ENCODE measurements around the gene KIF1A.

Gene KIF1A

GRCh38 chr2:240792629-240793312, 27.2 kb downstream of the KIF1A start:
- Histone ChIP-seq H3K27me3 (ENCODE audit: control insufficient read depth, insufficient read depth, low read length) (no peaks in the 10 kb centered on the region), H3K36me3 (ENCODE audit: control insufficient read depth, insufficient read depth, low read length) (peaks cover 68% of the 10 kb centered on the region), H3K4me1 (ENCODE audit: control insufficient read depth, insufficient read depth, low read length) (no peaks in the 10 kb centered on the region), H3K4me3 (ENCODE audit: low read depth, low read length) (no peak overlapping the region), H3K9me3 (ENCODE audit: control insufficient read depth, insufficient read depth, low read length) (no peaks in the 10 kb centered on the region), H3K9ac (ENCODE audit: low read depth, low read length) (peak overlapping the region; percentile 5)

- H3K27me3 ChIP-seq (ENCODE audit: control insufficient read depth, insufficient read depth, low read length): no peaks in the 10 kb centered on the region
- no peaks in the 10 kb centered on the region for H3K9me3 ChIP-seq (ENCODE audit: control insufficient read depth, insufficient read depth, low read length)
- H3K4me1 ChIP-seq (ENCODE audit: control insufficient read depth, insufficient read depth, low read length): no peaks in the 10 kb centered on the region
- peaks cover 68% of the 10 kb centered on the region for H3K36me3 ChIP-seq (ENCODE audit: control insufficient read depth, insufficient read depth, low read length)
- H3K9ac ChIP-seq (ENCODE audit: low read depth, low read length): peak overlapping the region; percentile 5
- no peak overlapping the region for H3K4me3 ChIP-seq (ENCODE audit: low read depth, low read length)
Observed at GRCh38 chr2:240791821-240792628, 28.0 kb downstream of the KIF1A start.

GRCh38 chr2:240791221-240791800, 28.7 kb downstream of the KIF1A start:
- Histone ChIP-seq H3K9ac (ENCODE audit: low read depth, low read length) (no peak overlapping the region), H3K27me3 (ENCODE audit: control insufficient read depth, insufficient read depth, low read length) (no peaks in the 10 kb centered on the region), H3K36me3 (ENCODE audit: control insufficient read depth, insufficient read depth, low read length) (peaks cover 73% of the 10 kb centered on the region)

GRCh38 chr2:240790370-240791220, 29.4 kb downstream of the KIF1A start:
- H3K27me3 ChIP-seq (ENCODE audit: control insufficient read depth, insufficient read depth, low read length): no peaks in the 10 kb centered on the region
- H3K9ac ChIP-seq (ENCODE audit: low read depth, low read length): no peak overlapping the region
- H3K4me3 ChIP-seq (ENCODE audit: low read depth, low read length): no peak overlapping the region
- no peaks in the 10 kb centered on the region for H3K9me3 ChIP-seq (ENCODE audit: control insufficient read depth, insufficient read depth, low read length)
- peaks cover 73% of the 10 kb centered on the region for H3K36me3 ChIP-seq (ENCODE audit: control insufficient read depth, insufficient read depth, low read length)
- H3K4me1 ChIP-seq (ENCODE audit: control insufficient read depth, insufficient read depth, low read length): no peaks in the 10 kb centered on the region

More at GRCh38 chr2:240791221-240791800, 28.7 kb downstream of the KIF1A start:
- Histone ChIP-seq H3K4me1 (ENCODE audit: control insufficient read depth, insufficient read depth, low read length) (no peaks in the 10 kb centered on the region), H3K9me3 (ENCODE audit: control insufficient read depth, insufficient read depth, low read length) (no peaks in the 10 kb centered on the region), H3K4me3 (ENCODE audit: low read depth, low read length) (no peak overlapping the region)

- Histone ChIP-seq H3K9me3 (ENCODE audit: control insufficient read depth, insufficient read depth, low read length) (no peaks in the 10 kb centered on the region), H3K36me3 (ENCODE audit: control insufficient read depth, insufficient read depth, low read length) (peaks cover 73% of the 10 kb centered on the region), H3K4me1 (ENCODE audit: control insufficient read depth, insufficient read depth, low read length) (no peaks in the 10 kb centered on the region), H3K27me3 (ENCODE audit: control insufficient read depth, insufficient read depth, low read length) (no peaks in the 10 kb centered on the region), H3K9ac (ENCODE audit: low read depth, low read length) (no peak overlapping the region), H3K4me3 (ENCODE audit: low read depth, low read length) (no peak overlapping the region)
Observed at GRCh38 chr2:240789501-240790369, 30.3 kb downstream of the KIF1A start.

GRCh38 chr2:240789051-240789453, 31.0 kb downstream of the KIF1A start:
- no peaks in the 10 kb centered on the region for H3K9me3 ChIP-seq (ENCODE audit: control insufficient read depth, insufficient read depth, low read length)
- no peak overlapping the region for H3K9ac ChIP-seq (ENCODE audit: low read depth, low read length)
- no peak overlapping the region for H3K4me3 ChIP-seq (ENCODE audit: low read depth, low read length)
- H3K4me1 ChIP-seq (ENCODE audit: control insufficient read depth, insufficient read depth, low read length): no peaks in the 10 kb centered on the region
- H3K27me3 ChIP-seq (ENCODE audit: control insufficient read depth, insufficient read depth, low read length): no peaks in the 10 kb centered on the region
- H3K36me3 ChIP-seq (ENCODE audit: control insufficient read depth, insufficient read depth, low read length): peaks cover 74% of the 10 kb centered on the region

- Histone ChIP-seq H3K4me1 (ENCODE audit: control insufficient read depth, insufficient read depth, low read length) (no peaks in the 10 kb centered on the region), H3K36me3 (ENCODE audit: control insufficient read depth, insufficient read depth, low read length) (peaks cover 74% of the 10 kb centered on the region), H3K9me3 (ENCODE audit: control insufficient read depth, insufficient read depth, low read length) (no peaks in the 10 kb centered on the region), H3K4me3 (ENCODE audit: low read depth, low read length) (no peak overlapping the region), H3K9ac (ENCODE audit: low read depth, low read length) (no peak overlapping the region), H3K27me3 (ENCODE audit: control insufficient read depth, insufficient read depth, low read length) (no peaks in the 10 kb centered on the region)
Observed at GRCh38 chr2:240788482-240788881, 31.5 kb downstream of the KIF1A start.

GRCh38 chr2:240787521-240788472, 32.2 kb downstream of the KIF1A start:
- Histone ChIP-seq H3K27me3 (ENCODE audit: control insufficient read depth, insufficient read depth, low read length) (no peaks in the 10 kb centered on the region), H3K4me1 (ENCODE audit: control insufficient read depth, insufficient read depth, low read length) (no peaks in the 10 kb centered on the region), H3K36me3 (ENCODE audit: control insufficient read depth, insufficient read depth, low read length) (peaks cover 72% of the 10 kb centered on the region), H3K9ac (ENCODE audit: low read depth, low read length) (no peak overlapping the region), H3K4me3 (ENCODE audit: low read depth, low read length) (no peak overlapping the region), H3K9me3 (ENCODE audit: control insufficient read depth, insufficient read depth, low read length) (no peaks in the 10 kb centered on the region)

GRCh38 chr2:240786871-240787311, 33.1 kb downstream of the KIF1A start:
- H3K4me1 ChIP-seq (ENCODE audit: control insufficient read depth, insufficient read depth, low read length): no peaks in the 10 kb centered on the region
- H3K9me3 ChIP-seq (ENCODE audit: control insufficient read depth, insufficient read depth, low read length): no peaks in the 10 kb centered on the region
- H3K36me3 ChIP-seq (ENCODE audit: control insufficient read depth, insufficient read depth, low read length): peaks cover 77% of the 10 kb centered on the region
- H3K27me3 ChIP-seq (ENCODE audit: control insufficient read depth, insufficient read depth, low read length): no peaks in the 10 kb centered on the region
- H3K4me3 ChIP-seq (ENCODE audit: low read depth, low read length): no peak overlapping the region
- no peak overlapping the region for H3K9ac ChIP-seq (ENCODE audit: low read depth, low read length)

GRCh38 chr2:240786355-240786841, 33.6 kb downstream of the KIF1A start:
- Histone ChIP-seq H3K4me1 (ENCODE audit: control insufficient read depth, insufficient read depth, low read length) (no peaks in the 10 kb centered on the region), H3K36me3 (ENCODE audit: control insufficient read depth, insufficient read depth, low read length) (peaks cover 82% of the 10 kb centered on the region), H3K27me3 (ENCODE audit: control insufficient read depth, insufficient read depth, low read length) (no peaks in the 10 kb centered on the region)

More at GRCh38 chr2:240786355-240786841, 33.6 kb downstream of the KIF1A start:
- H3K9ac ChIP-seq (ENCODE audit: low read depth, low read length): no peak overlapping the region
- H3K4me3 ChIP-seq (ENCODE audit: low read depth, low read length): no peak overlapping the region
- no peaks in the 10 kb centered on the region for H3K9me3 ChIP-seq (ENCODE audit: control insufficient read depth, insufficient read depth, low read length)

Data from iPS-15b (cell line).